BLaER1 (cell line): Measurements from ENCODE around the gene ZNF638.
"Not testable (repeated sequence)": the region's sequence is repeated elsewhere in the genome, so short reads cannot be mapped to it uniquely, and the experiment has no call there.

Experiments used
- H3K27ac ChIP-seq: shearing (Covaris generic); formaldehyde crosslinking; 2 replicates; pipeline ENCODE4 v1.8.1; 2022
- H3K27me3 ChIP-seq: shearing (Covaris generic); formaldehyde crosslinking; 2 replicates; pipeline ENCODE4 v1.8.1; 2022
- H3K36me3 ChIP-seq: shearing (Covaris generic); formaldehyde crosslinking; 2 replicates; pipeline ENCODE4 v1.8.1; 2022
- H3K4me1 ChIP-seq: shearing (Covaris generic); formaldehyde crosslinking; 2 replicates; pipeline ENCODE4 v1.8.1; 2022
- H3K4me2 ChIP-seq: shearing (Covaris generic); formaldehyde crosslinking; 2 replicates; pipeline ENCODE4 v1.8.1; 2022
- H3K4me3 ChIP-seq: shearing (Covaris generic); formaldehyde crosslinking; 2 replicates; pipeline ENCODE4 v1.8.1; 2022
- H3K9ac ChIP-seq: shearing (Covaris generic); formaldehyde crosslinking; 2 replicates; pipeline ENCODE4 v1.8.1; 2022
- H3K9me3 ChIP-seq: shearing (Covaris generic); formaldehyde crosslinking; 2 replicates; pipeline ENCODE4 v1.8.1; 2022
- H4K20me1 ChIP-seq: shearing (Covaris generic); formaldehyde crosslinking; 2 replicates; pipeline ENCODE4 v1.8.1; 2022
- Cebpa-rat ChIP-seq: shearing (Covaris generic); IDR thresholded peaks from 2 replicates; pipeline ENCODE4 v1.8.1; 2022

The ZNF638 gene

DNA sequence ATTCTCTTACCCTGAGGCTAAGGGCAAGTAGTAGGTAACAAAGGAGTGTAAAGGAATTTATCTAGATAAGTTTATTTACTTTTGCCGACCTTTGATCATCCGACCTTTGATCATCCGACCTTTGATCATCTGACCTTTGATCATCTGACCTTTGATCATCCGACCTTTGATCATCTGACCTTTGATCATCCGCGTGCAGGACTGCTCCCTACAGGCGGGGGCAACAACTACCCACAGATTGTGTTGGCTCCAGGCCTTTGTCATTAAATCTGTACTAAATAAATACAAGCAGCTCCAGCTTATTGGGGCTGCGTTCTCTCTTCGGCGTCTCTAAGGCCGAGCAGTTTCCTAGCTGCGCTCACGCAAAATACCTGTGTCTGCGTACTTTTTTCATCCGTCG lies 56.6 kb downstream of the ZNF638 start:
- Histone ChIP-seq H3K9me3 (peaks cover 34% of the 10 kb centered on the region), H3K4me3 (no peak overlapping the region), H4K20me1 (no peaks in the 10 kb centered on the region), H3K27me3 (no peaks in the 10 kb centered on the region), H3K4me1 (no peaks in the 10 kb centered on the region), H3K4me2 (no peak overlapping the region), H3K27ac (no peak overlapping the region), H3K9ac (no peak overlapping the region), H3K36me3 (peaks cover 99% of the 10 kb centered on the region)
- no peak for TF ChIP-seq Cebpa-rat

DNA sequence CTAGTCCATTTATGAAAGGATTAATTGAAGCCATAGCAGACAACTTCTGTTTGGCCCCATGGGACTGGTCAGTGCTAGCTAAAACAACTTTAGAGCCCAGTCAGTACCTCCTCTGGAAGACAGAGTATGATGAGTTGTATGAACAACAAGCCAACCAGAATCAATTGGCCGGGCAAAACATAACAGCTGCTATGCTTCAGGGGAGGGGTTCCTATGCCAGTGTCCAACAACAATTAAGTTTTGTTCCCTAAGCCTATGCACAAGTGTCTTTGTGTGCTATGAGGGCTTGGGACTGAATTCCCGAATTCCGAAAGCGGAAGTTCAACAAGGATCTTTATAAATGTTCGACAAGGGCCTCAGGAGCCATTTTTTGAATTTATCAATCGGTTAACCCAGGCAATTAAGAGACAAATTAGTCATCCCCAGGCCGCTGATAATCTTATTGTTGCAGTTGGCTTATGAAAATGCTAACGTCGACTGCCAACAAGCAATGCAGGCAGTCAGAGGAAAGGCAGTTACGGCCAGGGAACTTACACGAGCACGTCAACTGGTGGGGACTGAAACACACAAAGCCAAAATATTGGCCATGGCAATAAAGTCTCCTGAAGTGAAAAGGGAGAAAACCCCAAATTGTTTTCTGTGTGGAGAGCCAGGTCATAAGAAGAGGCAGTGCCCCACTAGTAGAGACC lies 57.9 kb downstream of the ZNF638 start:
- Histone ChIP-seq H3K27ac (no peak overlapping the region), H3K4me2 (no peak overlapping the region), H4K20me1 (no peaks in the 10 kb centered on the region), H3K36me3 (peaks cover 99% of the 10 kb centered on the region), H3K9me3 (peaks cover 42% of the 10 kb centered on the region), H3K9ac (no peak overlapping the region), H3K27me3 (no peaks in the 10 kb centered on the region), H3K4me3 (no peak overlapping the region), H3K4me1 (no peaks in the 10 kb centered on the region)
- TF ChIP-seq Cebpa-rat: no peak

DNA sequence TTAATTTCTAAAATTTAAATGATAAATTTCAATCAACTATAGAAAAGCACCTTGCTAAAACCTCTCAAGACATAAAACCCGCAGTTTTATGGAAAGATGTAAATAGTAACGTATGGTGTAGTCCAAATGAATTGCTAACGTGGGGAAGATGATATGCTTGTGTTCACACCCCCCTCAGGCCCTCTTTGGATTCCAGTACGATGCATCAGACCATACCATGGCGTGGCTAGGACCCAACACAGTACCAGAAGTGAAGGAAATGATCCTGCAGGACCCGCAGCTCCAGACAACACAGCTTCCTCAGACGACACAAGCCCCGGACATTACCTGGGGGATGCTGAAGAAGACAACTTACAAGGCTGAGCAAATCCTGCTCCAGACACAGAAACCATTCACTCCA lies 61.6 kb downstream of the ZNF638 start:
- no peak for TF ChIP-seq Cebpa-rat

DNA sequence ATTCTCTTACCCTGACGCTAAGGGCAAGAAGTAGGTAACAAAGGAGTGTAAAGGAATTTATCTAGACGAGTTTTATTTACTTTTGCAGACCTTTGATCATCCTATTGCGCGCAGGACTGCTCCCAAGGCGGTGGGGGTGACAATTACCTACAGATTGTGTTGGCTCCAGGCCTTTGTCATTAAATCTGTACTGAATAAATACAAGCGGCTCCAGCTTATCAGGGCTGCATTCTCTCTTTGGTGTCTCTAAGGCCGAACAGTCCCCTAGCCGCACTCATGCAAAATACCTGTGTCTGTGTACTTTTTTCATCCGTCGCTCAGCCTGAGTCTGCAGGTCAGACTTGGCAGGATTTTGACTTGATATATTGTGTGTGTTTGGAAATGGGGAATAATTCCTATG lies 63.9 kb downstream of the ZNF638 start:
- peaks cover 94% of the 10 kb centered on the region for H3K36me3 ChIP-seq
- no peaks in the 10 kb centered on the region for H4K20me1 ChIP-seq
- no peak overlapping the region for H3K27ac ChIP-seq

More for the DNA sequence above, 61.6 kb downstream of the ZNF638 start:
- Histone ChIP-seq H3K27ac (no peak overlapping the region), H4K20me1 (no peaks in the 10 kb centered on the region), H3K9ac (no peak overlapping the region), H3K36me3 (peaks cover 97% of the 10 kb centered on the region), H3K4me3 (no peak overlapping the region), H3K9me3 (peaks cover 18% of the 10 kb centered on the region), H3K27me3 (no peaks in the 10 kb centered on the region), H3K4me1 (no peaks in the 10 kb centered on the region), H3K4me2 (no peak overlapping the region)

DNA sequence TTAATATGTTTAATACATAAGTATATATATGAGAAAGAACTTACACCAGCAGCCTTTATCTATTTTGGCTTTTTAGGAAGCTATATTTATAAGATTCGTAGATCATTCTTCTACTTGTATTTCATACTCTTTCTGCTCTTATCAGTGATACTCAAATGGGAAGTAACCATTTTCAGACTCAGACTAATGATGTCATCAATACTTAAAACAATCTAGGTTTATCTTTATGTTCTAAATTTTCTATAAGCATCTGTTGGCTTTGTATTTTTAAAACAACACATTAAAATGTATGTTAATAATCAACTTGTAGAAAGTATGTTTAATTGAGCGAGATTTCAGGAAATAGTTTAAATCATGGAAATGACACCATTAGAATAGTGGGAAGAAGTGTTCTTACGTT lies 70.8 kb downstream of the ZNF638 start:
- no peak for TF ChIP-seq Cebpa-rat
- H3K36me3 ChIP-seq: peaks cover 80% of the 10 kb centered on the region
- H3K27me3 ChIP-seq: no peaks in the 10 kb centered on the region
- H3K4me2 ChIP-seq: no peak overlapping the region
- H3K27ac ChIP-seq: no peak overlapping the region
- H3K9ac ChIP-seq: no peak overlapping the region
- H4K20me1 ChIP-seq: no peaks in the 10 kb centered on the region
- no peaks in the 10 kb centered on the region for H3K4me1 ChIP-seq
- H3K9me3 ChIP-seq: no peaks in the 10 kb centered on the region
- no peak overlapping the region for H3K4me3 ChIP-seq

More for the DNA sequence above, 63.9 kb downstream of the ZNF638 start:
- Histone ChIP-seq H3K9ac (no peak overlapping the region), H3K4me1 (no peaks in the 10 kb centered on the region), H3K9me3 (peaks cover 8% of the 10 kb centered on the region; the same call in 1 of the 2 replicates), H3K4me2 (no peak overlapping the region), H3K27me3 (no peaks in the 10 kb centered on the region), H3K4me3 (no peak overlapping the region)
- TF ChIP-seq Cebpa-rat: no peak

DNA sequence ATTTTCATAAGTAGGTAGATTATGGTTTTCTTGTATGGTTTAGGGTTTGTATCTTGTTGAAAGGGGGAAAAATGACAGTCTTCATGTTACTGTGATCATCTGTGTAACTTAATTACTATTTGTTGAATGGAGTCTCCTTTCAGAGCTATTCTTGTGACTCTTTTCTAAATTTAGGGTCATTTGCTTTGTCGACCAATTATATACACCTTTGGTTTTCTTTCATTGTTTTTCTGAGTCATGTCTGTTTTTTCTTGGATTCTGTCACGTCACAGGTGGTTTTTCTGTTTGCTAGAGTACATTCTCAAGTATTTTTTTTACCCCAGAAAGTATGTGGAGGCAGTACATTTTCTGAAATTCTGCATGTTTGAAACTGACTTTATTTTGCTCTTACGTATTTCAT lies 78.0 kb downstream of the ZNF638 start:
- Histone ChIP-seq H3K4me1 (no peaks in the 10 kb centered on the region), H3K27ac (no peak overlapping the region), H3K4me2 (no peak overlapping the region), H4K20me1 (no peaks in the 10 kb centered on the region), H3K36me3 (peaks cover 56% of the 10 kb centered on the region), H3K9me3 (peaks cover 13% of the 10 kb centered on the region), H3K4me3 (no peak overlapping the region), H3K27me3 (no peaks in the 10 kb centered on the region), H3K9ac (no peak overlapping the region)
- no peak for TF ChIP-seq Cebpa-rat

DNA sequence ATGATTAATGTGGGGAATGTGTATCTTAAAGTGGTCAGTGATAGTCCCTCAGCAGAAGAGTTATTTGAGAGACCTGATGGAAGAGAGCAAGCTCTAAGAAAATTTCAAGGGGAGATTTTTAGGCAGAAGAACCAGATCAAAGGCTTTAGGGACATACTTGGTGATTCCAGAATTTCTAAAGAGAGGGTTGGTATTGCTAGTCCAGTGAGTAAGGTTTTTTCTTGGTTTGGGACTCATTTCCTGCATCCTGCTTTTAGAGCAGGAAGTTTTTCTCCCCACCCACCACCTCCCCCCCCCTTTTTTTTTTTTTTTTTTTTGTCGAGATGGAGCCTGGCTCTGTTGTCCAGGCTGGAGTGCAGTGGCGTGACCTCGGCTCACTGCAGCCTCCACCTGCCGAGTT lies 79.1 kb downstream of the ZNF638 start:
- H3K4me2 ChIP-seq: no peak overlapping the region
- H3K4me3 ChIP-seq: no peak overlapping the region
- no peak for TF ChIP-seq Cebpa-rat
- no peak overlapping the region for H3K27ac ChIP-seq
- H3K27me3 ChIP-seq: no peaks in the 10 kb centered on the region
- H3K9me3 ChIP-seq: peaks cover 13% of the 10 kb centered on the region
- H3K36me3 ChIP-seq: peaks cover 48% of the 10 kb centered on the region
- no peaks in the 10 kb centered on the region for H4K20me1 ChIP-seq
- H3K9ac ChIP-seq: no peak overlapping the region
- no peaks in the 10 kb centered on the region for H3K4me1 ChIP-seq

DNA sequence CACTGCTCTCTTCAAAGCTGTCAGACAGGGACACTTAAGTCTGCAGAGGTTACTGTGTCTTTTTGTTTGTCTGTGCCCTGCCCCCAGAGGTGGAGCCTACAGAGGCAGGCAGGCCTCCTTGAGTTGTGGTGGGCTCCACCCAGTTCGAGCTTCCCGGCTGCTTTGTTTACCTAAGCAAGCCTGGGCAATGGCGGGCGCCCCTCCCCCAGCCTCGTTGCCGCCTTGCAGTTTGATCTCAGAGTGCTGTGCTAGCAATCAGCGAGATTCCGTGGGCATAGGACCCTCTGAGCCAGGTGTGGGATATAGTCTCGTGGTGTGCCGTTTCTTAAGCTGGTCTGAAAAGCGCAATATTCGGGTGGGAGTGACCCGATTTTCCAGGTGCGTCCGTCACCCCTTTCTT lies 85.3 kb downstream of the ZNF638 start:
- H3K9ac ChIP-seq, H3K4me2 ChIP-seq, H4K20me1 ChIP-seq, H3K27me3 ChIP-seq, H3K9me3 ChIP-seq, H3K4me1 ChIP-seq, H3K27ac ChIP-seq: not testable (repeated sequence)
- peak overlapping the region; percentile 55 for H3K4me3 ChIP-seq
- H3K36me3 ChIP-seq: peaks cover 11% of the 10 kb centered on the region; the same call in 1 of the 2 replicates

DNA sequence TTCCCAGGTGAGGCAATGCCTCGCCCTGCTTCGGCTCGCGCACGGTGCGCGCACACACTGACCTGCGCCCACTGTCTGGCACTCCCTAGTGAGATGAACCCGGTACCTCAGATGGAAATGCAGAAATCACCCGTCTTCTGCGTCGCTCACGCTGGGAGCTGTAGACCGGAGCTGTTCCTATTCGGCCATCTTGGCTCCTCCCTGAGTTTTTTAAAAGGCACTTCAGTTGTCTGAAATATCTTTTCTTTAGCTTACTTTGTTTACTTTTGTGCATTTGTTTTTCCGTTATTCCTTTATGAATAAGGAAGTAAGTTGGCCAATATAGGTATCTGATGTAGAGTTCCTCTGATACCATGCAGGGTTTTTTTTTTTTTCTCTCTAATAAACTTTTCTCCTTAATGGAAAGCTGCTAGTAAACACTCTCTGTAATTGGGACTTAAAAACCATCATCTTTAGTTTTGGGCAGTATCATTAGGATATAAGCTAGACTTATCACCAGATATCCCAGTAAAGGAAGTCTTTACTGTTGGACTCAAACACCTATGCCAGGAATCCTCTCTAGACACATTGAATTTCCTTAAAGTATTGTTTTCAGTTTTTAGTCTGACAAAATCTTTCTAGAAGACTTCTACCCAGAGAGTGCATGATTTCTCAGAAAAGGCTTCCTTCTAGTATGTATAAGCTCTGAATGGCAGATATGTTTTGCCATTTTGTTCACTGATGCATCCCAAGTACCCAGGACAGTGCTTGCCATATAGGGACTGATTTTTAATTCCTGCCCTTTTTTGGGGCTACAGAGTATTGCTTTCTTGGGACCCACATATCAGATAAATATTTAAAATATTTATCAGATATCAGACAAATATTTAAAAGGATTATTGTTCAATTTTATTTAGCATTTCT lies 86.0 kb downstream of the ZNF638 start:
- H3K4me1 ChIP-seq: peaks cover 7% of the 10 kb centered on the region
- H4K20me1 ChIP-seq: no peaks in the 10 kb centered on the region
- no peak for TF ChIP-seq Cebpa-rat
- peak overlapping the region; percentile 55 for H3K27ac ChIP-seq
- H3K4me3 ChIP-seq: peak overlapping the region; percentile 55
- peak overlapping the region; percentile 73 for H3K4me2 ChIP-seq
- peak overlapping the region; percentile 53; the same call in 1 of the 2 replicates for H3K9ac ChIP-seq
- H3K36me3 ChIP-seq: peaks cover 14% of the 10 kb centered on the region
- H3K9me3 ChIP-seq: no peaks in the 10 kb centered on the region
- no peaks in the 10 kb centered on the region for H3K27me3 ChIP-seq

DNA sequence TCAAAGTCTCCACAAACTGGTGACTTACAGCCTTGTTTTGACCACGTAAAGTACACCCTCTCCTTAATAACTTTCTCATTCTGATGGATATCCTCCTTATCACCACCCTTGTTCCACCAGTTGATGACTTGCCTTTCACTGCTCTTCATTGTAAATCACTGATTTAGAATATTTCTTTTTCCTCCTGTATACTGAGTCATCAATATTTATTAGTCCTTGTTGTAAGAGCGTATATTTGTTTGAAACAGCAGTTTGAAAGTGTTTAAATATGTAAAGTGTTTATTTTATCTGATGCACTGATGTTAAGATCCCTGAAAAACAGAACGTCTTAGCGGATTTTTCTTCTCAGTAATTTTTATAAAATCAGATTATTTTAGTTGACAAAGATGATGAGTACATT lies 87.6 kb downstream of the ZNF638 start:
- TF ChIP-seq Cebpa-rat: no peak
- Histone ChIP-seq H3K27ac (no peak overlapping the region), H3K27me3 (no peaks in the 10 kb centered on the region), H3K9me3 (no peaks in the 10 kb centered on the region), H3K4me3 (no peak overlapping the region), H3K4me1 (peaks cover 7% of the 10 kb centered on the region), H4K20me1 (no peaks in the 10 kb centered on the region), H3K4me2 (no peak overlapping the region), H3K9ac (no peak overlapping the region), H3K36me3 (peaks cover 30% of the 10 kb centered on the region)
